Measurements from ENCODE around the gene TSSK3.

Gene TSSK3

DNA sequence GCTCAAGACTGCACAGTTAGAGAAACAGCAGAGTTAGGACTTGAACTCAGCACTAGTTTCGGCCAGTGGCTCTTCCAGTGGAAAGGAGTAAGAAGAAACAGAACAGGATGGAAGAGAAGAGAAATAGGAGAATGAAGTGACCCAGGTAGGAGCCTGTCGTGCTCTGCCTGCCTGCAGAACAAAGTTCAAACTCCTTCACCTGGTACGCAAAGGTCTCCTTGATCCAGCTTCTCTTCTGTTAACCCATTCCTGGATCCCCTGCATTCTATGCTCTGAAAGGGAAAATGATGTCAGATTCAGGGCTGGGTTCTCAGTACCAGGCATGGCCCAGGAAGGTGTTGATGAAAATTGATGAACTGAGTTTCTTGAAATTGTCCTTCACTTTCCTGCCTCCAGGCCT is 3.9 kb upstream of the TSSK3 start:
- DNase-seq (no peak), ATAC-seq (ENCODE audit: insufficient read depth, low read depth) (no peak)
- no peaks in the 10 kb centered on the region for H3K9me3 ChIP-seq (ENCODE audit: insufficient read depth, low read length, severe bottlenecking)
- no peak overlapping the region for H3K4me2 ChIP-seq (ENCODE audit: insufficient read depth, low read length)
- H3K4me3 ChIP-seq (ENCODE audit: low read depth in 1 of 2, low read length in 2 of 2): no peak overlapping the region
- no peaks in the 10 kb centered on the region for H3K4me1 ChIP-seq (ENCODE audit: insufficient read depth, low read length)
- TF ChIP-seq EZH2 (IDR thresholded peaks at IDR 0.05; ENCODE audit: borderline replicate concordance, low read depth, low read length, severe bottlenecking) (no peak), CTCF (IDR thresholded peaks at IDR 0.05; ENCODE audit: borderline replicate concordance, extremely low read depth, low read length, poor library complexity, severe bottlenecking) (no peak)
- peaks cover 19% of the 10 kb centered on the region for H3K36me3 ChIP-seq (ENCODE audit: insufficient read depth, low read length)
- H4K20me1 ChIP-seq (ENCODE audit: insufficient read depth, low read length): no peaks in the 10 kb centered on the region; the same call in 1 of the 2 replicates
- H3K27me3 ChIP-seq (ENCODE audit: insufficient read depth, low read length, poor library complexity): no peaks in the 10 kb centered on the region
- H3K9ac ChIP-seq (ENCODE audit: low read depth, low read length): no peak overlapping the region
- H3K27ac ChIP-seq (ENCODE audit: low read length): no peak overlapping the region
- H2AFZ ChIP-seq (ENCODE audit: low read depth, low read length): no peak overlapping the region
- no peaks in the 10 kb centered on the region for H3K79me2 ChIP-seq (ENCODE audit: insufficient read depth, low read length)

- no peak overlapping the region for H3K27ac ChIP-seq (ENCODE audit: low read length)
- H3K79me2 ChIP-seq (ENCODE audit: insufficient read depth, low read length): no peaks in the 10 kb centered on the region
- H3K9ac ChIP-seq (ENCODE audit: low read depth, low read length): no peak overlapping the region
- H2AFZ ChIP-seq (ENCODE audit: low read depth, low read length): no peak overlapping the region
- H3K36me3 ChIP-seq (ENCODE audit: insufficient read depth, low read length): peaks cover 38% of the 10 kb centered on the region
- H3K9me3 ChIP-seq (ENCODE audit: insufficient read depth, low read length, severe bottlenecking): no peaks in the 10 kb centered on the region
- no peak overlapping the region for H3K4me2 ChIP-seq (ENCODE audit: insufficient read depth, low read length)
- H3K4me1 ChIP-seq (ENCODE audit: insufficient read depth, low read length): no peaks in the 10 kb centered on the region
- DNase-seq: no peak
- no peaks in the 10 kb centered on the region; the same call in 1 of the 2 replicates for H4K20me1 ChIP-seq (ENCODE audit: insufficient read depth, low read length)
- TF ChIP-seq EZH2 (IDR thresholded peaks at IDR 0.05; ENCODE audit: borderline replicate concordance, low read depth, low read length, severe bottlenecking): no peak
- no peak for TF ChIP-seq CTCF (IDR thresholded peaks at IDR 0.05; ENCODE audit: borderline replicate concordance, extremely low read depth, low read length, poor library complexity, severe bottlenecking)
- no peak for ATAC-seq (ENCODE audit: insufficient read depth, low read depth)
- no peak overlapping the region for H3K4me3 ChIP-seq (ENCODE audit: low read depth in 1 of 2, low read length in 2 of 2)
- no peaks in the 10 kb centered on the region for H3K27me3 ChIP-seq (ENCODE audit: insufficient read depth, low read length, poor library complexity)
Observed at GRCh38 chr1:32361308-32361673, 1.0 kb upstream of the TSSK3 start.

DNA sequence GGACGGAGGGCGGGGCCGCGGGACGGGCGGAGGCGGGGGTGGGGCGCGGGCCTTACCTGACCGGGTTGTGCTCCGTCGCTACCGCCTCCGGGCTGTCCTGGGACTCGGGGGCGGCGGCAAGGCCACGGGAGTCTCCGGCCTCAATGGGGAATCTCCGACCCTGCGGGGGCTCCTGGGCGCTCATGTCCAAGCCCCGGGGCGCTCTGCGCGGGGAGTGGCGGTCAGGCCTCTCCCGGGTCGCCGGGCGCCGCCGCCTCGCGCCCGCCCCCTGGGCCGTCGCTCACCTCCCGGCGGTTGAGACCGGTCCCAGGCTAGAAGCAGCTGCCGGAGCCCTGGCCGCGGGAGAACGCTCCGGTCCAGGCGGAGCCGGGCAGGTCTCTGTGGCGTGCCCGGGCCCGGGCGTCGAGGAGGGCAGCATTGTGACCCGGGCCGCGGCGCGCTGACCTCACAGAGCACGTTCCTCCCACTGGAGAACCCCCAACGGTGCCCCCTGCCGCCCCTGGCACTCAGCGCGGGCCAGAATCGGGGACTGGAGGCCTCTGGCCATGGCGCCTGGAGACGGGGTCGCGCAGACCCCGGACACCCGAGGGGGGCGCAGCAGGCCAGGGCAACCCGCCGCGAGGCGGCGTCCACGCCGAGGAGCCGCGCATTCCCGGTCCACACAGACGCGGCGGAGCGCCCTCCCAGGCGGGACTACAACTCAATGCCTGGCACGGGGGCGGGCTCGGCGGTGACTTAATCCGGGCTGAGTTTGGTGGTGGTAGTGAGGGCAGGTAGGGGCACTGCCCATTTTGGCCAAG is 465 bp upstream of the TSSK3 start:
- Histone ChIP-seq H3K4me3 (ENCODE audit: low read depth in 1 of 2, low read length in 2 of 2) (no peak overlapping the region), H3K36me3 (ENCODE audit: insufficient read depth, low read length) (peaks cover 44% of the 10 kb centered on the region), H2AFZ (ENCODE audit: low read depth, low read length) (no peak overlapping the region), H3K27ac (ENCODE audit: low read length) (no peak overlapping the region), H3K4me2 (ENCODE audit: insufficient read depth, low read length) (no peak overlapping the region), H3K79me2 (ENCODE audit: insufficient read depth, low read length) (no peaks in the 10 kb centered on the region), H3K4me1 (ENCODE audit: insufficient read depth, low read length) (no peaks in the 10 kb centered on the region), H3K9me3 (ENCODE audit: insufficient read depth, low read length, severe bottlenecking) (no peaks in the 10 kb centered on the region), H3K27me3 (ENCODE audit: insufficient read depth, low read length, poor library complexity) (no peaks in the 10 kb centered on the region), H4K20me1 (ENCODE audit: insufficient read depth, low read length) (no peaks in the 10 kb centered on the region; the same call in 1 of the 2 replicates), H3K9ac (ENCODE audit: low read depth, low read length) (no peak overlapping the region)
- ATAC-seq (ENCODE audit: insufficient read depth, low read depth): no peak
- TF ChIP-seq CTCF (IDR thresholded peaks at IDR 0.05; ENCODE audit: borderline replicate concordance, extremely low read depth, low read length, poor library complexity, severe bottlenecking): no peak
- DNase-seq: no peak
